PC-3 (cell line): ENCODE measurements around the gene PRKCE.
"Not testable (repeated sequence)": the region's sequence is repeated elsewhere in the genome, so short reads cannot be mapped to it uniquely, and the experiment has no call there.

ENCODE experiments used
- EZH2 ChIP-seq: fragments of 300-600 bp; sonication (generic); IDR thresholded peaks from one replicate; pipeline ENCODE4 v1.6.1; 2017; ENCODE audit warnings: antibody characterized with exemption, mild to moderate bottlenecking, low read length; ENCODE audit not compliant: unreplicated experiment
- EZH2phosphoT487 ChIP-seq: fragments of 300-600 bp; sonication (generic); IDR thresholded peaks from 2 replicates; pipeline ENCODE4 v1.6.1; 2018; ENCODE audit warnings: mild to moderate bottlenecking, antibody characterized with exemption, low read length, borderline replicate concordance
- TF ChIP-seq, protein P1 (sequence below): fragments of 300-600 bp; sonication (generic); conservative IDR thresholded peaks from 2 replicates; pipeline ENCODE4 v1.5.1; 2017; ENCODE audit warnings: antibody characterized with exemption, low read depth, mild to moderate bottlenecking, low read length

DNA sequence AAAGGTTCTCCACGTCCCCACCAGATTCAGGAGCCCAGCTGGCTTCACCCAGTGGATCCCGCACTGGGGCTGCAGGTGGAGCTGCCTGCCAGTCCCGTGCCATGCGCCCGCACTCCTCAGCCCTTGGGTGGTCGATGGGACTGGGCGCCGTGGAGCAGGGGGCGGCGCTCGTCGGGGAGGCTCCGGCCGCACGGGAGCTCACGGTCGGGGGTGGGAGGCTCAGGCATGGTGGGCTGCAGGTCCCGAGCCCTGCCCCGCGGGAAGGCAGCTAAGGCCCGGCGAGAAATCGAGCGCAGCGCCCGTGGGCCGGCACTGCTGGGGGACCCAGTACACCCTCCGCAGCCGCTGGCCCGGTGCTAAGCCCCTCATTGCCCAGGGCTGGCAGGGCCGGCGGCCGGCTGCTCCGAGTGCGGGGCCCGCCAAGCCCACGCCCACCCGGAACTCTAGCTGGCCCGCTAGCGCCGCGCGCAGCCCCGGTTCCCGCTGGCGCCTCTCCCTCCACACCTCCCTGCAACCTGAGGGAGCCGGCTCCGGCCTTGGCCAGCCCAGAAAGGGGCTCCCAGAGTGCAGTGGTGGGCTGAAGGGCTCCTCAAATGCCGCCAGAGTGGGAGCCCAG lies 266.2 kb downstream of the PRKCE start:
- TF ChIP-seq, protein P1, sequence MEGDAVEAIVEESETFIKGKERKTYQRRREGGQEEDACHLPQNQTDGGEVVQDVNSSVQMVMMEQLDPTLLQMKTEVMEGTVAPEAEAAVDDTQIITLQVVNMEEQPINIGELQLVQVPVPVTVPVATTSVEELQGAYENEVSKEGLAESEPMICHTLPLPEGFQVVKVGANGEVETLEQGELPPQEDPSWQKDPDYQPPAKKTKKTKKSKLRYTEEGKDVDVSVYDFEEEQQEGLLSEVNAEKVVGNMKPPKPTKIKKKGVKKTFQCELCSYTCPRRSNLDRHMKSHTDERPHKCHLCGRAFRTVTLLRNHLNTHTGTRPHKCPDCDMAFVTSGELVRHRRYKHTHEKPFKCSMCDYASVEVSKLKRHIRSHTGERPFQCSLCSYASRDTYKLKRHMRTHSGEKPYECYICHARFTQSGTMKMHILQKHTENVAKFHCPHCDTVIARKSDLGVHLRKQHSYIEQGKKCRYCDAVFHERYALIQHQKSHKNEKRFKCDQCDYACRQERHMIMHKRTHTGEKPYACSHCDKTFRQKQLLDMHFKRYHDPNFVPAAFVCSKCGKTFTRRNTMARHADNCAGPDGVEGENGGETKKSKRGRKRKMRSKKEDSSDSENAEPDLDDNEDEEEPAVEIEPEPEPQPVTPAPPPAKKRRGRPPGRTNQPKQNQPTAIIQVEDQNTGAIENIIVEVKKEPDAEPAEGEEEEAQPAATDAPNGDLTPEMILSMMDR, result not testable (repeated sequence)
- TF ChIP-seq EZH2phosphoT487, EZH2: not testable (repeated sequence)
